Hindlimb muscle (tissue), 1 donor: Measurements from ENCODE around the gene MTR. TPM values are rescaled to one million over a fixed set of nuclear protein-coding genes. Genes with fewer than 3 reads are reported as not detected.

Experiments used
- DNase-seq: peaks from one replicate; pipeline ENCODE4 v3.0.0-alpha.2; 2013
- polyA plus RNA-seq: library from polyadenylated mRNA; unstranded; fragments of 120-200 nt; gene quantifications from one replicate; pipeline ENCODE4 v1.2.1, GENCODE V29; 2013; ENCODE audit not compliant: insufficient read length

Gene MTR
- 17.5 TPM for polyA plus RNA-seq

GRCh38 chr1:236795035-236795756 is at the start of gene MTR:
Gene MTR, plus strand, starts transcription at chr1:236795292. Its CDS starts 412 bp downstream, at chr1:236795704.
- DNase-seq: peak; percentile 97

- no peak for DNase-seq
These were observed 48.3 kb upstream of the MTR start for GRCh38 chr1:236746785-236747184.

GRCh38 chr1:236747311-236747985 is 47.6 kb upstream of the MTR start:
- DNase-seq: no peak

- DNase-seq: no peak
These were observed 46.7 kb upstream of the MTR start for GRCh38 chr1:236748268-236748870.

- DNase-seq: no peak
These were observed 44.2 kb upstream of the MTR start for GRCh38 chr1:236750928-236751327.

- DNase-seq: no peak
These were observed 43.7 kb upstream of the MTR start for GRCh38 chr1:236751385-236751784.

GRCh38 chr1:236751935-236752334 is 43.2 kb upstream of the MTR start:
- DNase-seq: no peak

- peak; percentile 8 for DNase-seq
These were observed 41.6 kb upstream of the MTR start for GRCh38 chr1:236753516-236753915.

- no peak for DNase-seq
These were observed 41.1 kb upstream of the MTR start for GRCh38 chr1:236753964-236754363.

GRCh38 chr1:236754525-236755210 is 40.4 kb upstream of the MTR start:
- no peak for DNase-seq

- no peak for DNase-seq
These were observed 37.5 kb upstream of the MTR start for GRCh38 chr1:236757640-236758039.

- DNase-seq: peak; percentile 9
These were observed 35.7 kb upstream of the MTR start for GRCh38 chr1:236759252-236759859.

GRCh38 chr1:236760480-236760879 is 34.6 kb upstream of the MTR start:
- no peak for DNase-seq

GRCh38 chr1:236760986-236761385 is 34.1 kb upstream of the MTR start:
- no peak for DNase-seq

GRCh38 chr1:236761397-236762132 is 33.5 kb upstream of the MTR start:
- DNase-seq: no peak

GRCh38 chr1:236762410-236762809 is 32.7 kb upstream of the MTR start:
- peak; percentile 25 for DNase-seq

- no peak for DNase-seq
These were observed 29.3 kb upstream of the MTR start for GRCh38 chr1:236765831-236766230.

- DNase-seq: no peak
These were observed 28.6 kb upstream of the MTR start for GRCh38 chr1:236766506-236766905.

GRCh38 chr1:236767276-236767675 is 27.8 kb upstream of the MTR start:
- no peak for DNase-seq

GRCh38 chr1:236768601-236769000 is 26.5 kb upstream of the MTR start:
- DNase-seq: no peak

- no peak for DNase-seq
These were observed 21.2 kb upstream of the MTR start for GRCh38 chr1:236773919-236774318.

GRCh38 chr1:236774926-236775325 is 20.2 kb upstream of the MTR start:
- DNase-seq: no peak
